Activated gamma-delta T cell treated with Interleukin-2 at 50 U/mL for 16 hours (primary cell): ENCODE measurements around the gene SLC4A3.

Experiments
- DNase-seq: peaks from one replicate; pipeline ENCODE4 v3.0.0-alpha.2; 2020

Gene SLC4A3

GRCh38 chr2:219612577-219613286 lies 14.7 kb upstream of the SLC4A3 start:
- DNase-seq: peak; percentile 35

DNA sequence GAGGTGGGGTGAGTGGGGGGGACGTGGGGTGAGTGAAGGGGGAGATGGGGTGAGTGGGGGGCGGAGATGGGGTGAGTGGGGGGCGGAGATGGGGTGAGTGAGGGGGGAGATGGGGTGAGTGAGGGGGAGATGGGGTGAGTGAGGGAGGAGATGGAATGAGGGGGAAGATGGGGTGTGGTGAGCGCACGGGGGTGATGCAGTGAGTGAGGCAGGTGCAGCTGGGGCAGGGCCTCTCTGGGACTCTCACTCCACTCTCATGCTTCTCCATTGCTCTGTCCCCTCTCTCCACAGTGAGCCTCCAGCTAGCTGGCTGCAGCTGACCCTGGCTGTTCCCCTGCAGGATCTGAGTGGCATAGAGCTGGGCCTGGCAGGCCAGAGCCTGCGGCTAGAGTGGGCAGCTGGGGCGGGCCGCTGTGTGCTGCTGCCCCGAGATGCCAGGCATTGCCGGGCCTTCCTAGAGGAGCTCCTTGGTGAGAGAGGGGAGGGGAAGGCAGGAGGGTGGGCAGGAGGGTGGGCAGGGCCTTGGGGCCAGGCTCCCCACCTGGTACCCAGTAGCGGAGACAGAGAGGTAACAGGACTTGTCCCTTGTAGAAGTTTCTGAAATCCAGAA lies 13.9 kb upstream of the SLC4A3 start:
- DNase-seq: no peak

DNA sequence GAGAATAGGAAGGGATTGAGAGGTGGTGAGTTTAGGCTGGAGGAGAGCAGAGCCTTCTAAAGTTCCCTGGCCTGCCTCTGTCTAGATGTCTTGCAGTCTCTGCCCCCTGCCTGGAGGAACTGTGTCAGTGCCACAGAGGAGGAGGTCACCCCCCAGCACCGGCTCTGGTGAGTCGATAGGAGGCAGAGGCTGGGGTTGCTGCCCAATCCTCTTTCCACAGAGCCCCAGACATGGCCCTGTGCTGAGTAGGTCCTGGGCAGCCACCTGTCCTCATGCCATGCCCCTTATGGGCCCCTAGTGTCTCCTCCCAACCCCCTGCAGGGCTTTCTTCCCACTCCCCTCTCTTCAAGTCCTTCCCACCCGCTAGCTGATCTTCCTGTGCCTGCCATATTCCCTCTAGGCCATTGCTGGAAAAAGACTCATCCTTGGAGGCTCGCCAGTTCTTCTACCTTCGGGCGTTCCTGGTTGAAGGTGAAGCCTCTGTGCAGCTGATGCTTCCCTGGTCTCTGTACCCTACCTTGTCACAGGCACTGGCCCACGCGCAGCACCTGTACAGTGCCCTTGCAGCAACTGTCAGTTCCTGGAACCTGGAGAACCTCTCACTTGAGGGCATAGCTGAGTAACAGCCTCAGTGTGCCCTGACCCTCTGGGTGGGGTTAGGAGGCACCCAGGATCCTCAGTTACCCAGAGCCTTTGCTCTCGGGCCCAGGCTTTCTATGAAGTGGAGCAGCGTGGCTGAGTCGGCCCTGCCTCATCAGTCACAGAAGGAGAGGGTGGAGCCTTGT lies 13.2 kb upstream of the SLC4A3 start:
- no peak for DNase-seq

- DNase-seq: no peak
Measured at GRCh38 chr2:219615036-219615435, 12.4 kb upstream of the SLC4A3 start.

- no peak for DNase-seq
Measured at GRCh38 chr2:219615894-219616293, 11.5 kb upstream of the SLC4A3 start.

DNA sequence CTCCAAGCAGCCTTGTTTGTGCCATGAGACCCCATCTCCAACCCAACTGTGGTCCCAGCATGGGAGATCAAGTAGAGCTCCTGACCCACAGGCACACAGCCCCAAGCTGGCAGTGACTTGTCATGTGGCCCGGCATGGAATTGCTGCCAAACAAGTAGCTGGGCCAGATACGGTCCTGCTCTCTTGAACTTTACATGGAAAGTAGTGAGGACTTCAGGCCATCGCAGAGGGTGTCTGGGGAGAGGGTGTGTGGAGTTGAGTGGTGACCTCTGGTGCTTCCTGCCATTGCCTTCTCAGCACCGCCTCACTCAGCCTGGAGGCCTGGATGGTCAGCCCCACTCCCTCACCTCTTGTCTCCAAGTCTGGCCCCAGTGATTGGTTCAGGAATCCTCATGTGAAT lies 10.9 kb upstream of the SLC4A3 start:
- DNase-seq: no peak

- DNase-seq: no peak
Measured at GRCh38 chr2:219618733-219619122, 8.7 kb upstream of the SLC4A3 start.

GRCh38 chr2:219619235-219619634 lies 8.2 kb upstream of the SLC4A3 start:
- no peak for DNase-seq

DNA sequence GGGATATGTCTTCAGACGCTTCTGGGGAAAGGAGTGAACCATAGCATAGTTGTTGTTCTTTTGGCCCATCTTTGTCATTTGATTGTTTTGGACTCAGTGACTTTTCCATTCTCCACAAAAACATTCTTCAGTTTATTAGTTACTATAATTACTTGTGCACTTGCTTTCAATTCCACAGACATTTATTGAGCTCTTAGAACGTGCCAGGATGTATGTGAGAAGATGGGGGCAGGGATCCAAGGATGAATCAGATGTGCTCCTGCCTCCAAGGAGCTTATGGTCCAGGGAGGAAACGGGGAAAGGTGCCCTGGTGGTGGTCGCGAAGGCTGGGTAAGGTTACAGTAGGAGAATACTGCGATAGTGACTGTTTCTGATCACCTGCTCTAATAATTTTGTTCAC lies 6.9 kb upstream of the SLC4A3 start:
- no peak for DNase-seq

- no peak for DNase-seq
Measured at GRCh38 chr2:219621935-219622334, 5.5 kb upstream of the SLC4A3 start.

DNA sequence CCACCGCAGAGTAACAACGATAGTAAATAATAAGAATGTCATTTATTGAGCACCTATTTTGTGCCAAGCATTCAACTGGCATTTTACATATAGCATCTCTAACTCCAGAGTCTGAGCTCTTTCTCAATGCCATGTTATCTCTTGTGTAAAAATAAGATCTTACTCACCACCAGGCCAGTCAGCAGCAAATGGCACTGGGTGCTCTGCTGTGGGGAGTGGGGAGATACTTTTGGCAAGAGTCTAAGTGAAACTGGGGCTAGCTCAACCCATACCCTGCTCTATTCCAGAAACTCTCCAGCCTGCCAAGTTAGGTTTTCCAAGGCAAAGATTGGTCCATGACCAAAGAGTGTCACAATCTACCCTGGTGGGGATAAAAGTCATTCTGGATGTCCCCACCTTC lies 5.0 kb upstream of the SLC4A3 start:
- no peak for DNase-seq

- no peak for DNase-seq
Measured at GRCh38 chr2:219624565-219624964, 2.9 kb upstream of the SLC4A3 start.

DNA sequence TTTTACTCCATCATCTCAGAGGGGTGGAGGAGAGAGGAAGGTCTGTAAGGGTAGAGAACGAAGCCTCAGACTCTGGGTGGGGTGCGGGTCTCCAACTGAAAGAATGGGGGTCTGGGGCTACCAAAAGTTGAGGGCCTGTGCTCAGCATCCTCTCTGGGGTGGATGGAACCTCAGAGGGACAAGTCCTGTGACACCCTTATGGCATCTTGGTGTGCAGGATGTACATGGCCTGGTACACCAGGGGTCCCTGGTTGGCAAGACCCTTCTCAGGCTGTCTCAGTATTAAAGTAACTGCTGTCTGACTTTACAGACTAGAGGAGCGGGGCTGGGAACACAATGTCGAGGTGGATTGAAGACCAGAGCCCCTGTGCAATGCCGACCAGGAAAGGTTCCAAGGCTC lies 2.3 kb upstream of the SLC4A3 start:
- DNase-seq: no peak

DNA sequence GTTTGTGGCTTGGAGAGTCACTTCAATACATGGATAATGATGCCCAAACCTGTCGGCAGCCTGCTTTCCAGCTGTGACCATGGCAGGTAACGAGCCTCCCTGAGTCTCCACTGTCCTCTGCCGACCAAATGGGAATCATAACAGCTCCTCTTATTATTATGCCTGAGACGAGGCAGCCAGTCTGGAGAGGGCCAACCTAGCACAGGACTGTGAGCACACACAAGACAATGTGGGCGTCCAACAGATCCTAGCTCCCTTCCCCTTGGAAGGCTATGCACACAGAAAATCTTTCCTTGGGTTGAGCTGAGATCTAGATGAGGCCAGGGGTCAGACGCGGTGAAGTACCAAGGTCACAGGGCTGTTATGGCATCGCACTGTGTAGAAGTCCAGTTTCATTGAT lies 890 bp upstream of the SLC4A3 start:
- no peak for DNase-seq

- DNase-seq: no peak
Measured at GRCh38 chr2:219628235-219628985, 980 bp downstream of the SLC4A3 start.

- DNase-seq: no peak
Measured at GRCh38 chr2:219628986-219629901, 1.8 kb downstream of the SLC4A3 start.

DNA sequence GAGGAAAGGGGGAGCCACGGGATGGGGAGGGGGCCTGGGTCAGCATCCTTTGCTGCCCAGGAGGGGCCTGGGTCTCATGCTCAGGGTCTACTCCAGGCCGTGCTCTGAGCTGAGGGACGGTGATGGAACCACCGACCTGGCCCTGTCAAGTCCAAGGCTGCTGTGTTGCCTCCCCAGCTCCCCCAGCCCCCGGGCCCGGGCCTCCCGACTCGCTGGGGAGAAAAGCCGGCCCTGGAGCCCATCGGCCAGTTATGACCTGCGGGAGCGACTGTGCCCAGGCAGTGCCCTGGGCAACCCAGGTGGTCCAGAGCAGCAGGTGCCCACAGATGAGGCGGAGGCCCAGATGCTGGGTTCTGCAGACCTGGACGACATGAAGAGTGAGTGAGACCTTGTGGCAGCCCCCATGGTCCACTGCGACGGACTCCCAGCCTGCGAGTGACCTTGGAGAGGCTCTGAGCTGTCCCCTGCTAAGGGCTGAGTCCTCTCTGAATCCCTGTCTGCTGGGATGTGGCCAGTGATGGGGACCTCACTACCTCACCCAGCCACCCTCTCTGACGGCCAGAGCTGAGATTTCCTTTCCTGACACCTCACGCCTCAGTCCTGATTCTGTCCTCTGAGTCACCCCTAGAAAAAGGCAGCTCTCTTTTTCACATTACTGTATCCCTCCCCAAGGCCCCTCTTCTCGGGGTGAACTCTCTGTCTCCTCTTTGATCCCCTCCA lies 2.7 kb downstream of the SLC4A3 start:
- no peak for DNase-seq

GRCh38 chr2:219630770-219631405 lies 3.5 kb downstream of the SLC4A3 start:
- no peak for DNase-seq

- no peak for DNase-seq
Measured at GRCh38 chr2:219631406-219631891, 4.0 kb downstream of the SLC4A3 start.

DNA sequence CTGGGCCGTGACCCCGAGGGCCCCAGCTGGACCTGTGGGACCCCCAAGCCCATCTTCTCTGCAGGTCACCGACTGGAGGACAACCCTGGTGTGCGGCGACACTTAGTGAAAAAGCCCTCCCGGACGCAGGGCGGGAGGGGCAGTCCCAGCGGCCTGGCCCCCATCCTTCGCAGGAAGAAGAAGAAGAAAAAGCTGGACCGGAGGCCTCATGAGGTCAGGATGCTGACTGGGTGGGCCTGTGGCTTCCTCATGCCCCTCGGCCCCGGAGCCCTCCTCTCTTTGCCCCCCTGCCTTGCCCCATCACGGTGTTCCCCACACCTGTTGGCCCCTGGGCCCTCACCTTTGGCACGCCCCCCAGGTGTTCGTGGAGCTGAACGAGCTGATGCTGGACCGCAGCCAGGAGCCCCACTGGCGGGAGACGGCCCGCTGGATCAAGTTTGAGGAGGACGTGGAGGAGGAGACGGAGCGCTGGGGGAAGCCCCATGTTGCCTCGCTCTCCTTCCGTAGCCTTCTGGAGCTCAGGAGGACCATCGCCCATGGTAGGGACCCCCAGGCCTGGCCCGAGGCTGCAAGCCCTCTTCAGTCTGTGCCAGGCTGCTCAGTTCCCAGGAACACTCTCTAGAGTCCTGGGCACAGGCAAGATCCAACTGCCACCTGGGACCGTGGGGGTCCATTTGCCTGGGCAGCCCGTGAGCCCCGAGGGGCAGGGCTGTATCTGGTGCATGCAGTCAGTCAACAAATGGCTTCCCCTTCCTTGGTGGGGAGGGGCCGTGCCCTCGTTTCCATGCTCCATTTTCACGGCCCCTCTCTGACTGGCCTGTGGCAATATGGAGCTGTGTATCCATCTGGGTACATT lies 4.7 kb downstream of the SLC4A3 start:
- DNase-seq: no peak
